DMS53 (cell line): ENCODE results near the gene PINK1.
A peak's percentile ranks its signal among the peaks of the same experiment; 100 is the strongest.

Source experiments
- DNase-seq: peaks from one replicate; lab custom pipeline; 2025; lab: John Stamatoyannopoulos, UW

Gene PINK1

GRCh38 chr1:20681999-20682398 is 48.7 kb downstream of the PINK1 start:
- DNase-seq, result peak; percentile 36

GRCh38 chr1:20682571-20683236 is 49.4 kb downstream of the PINK1 start:
- DNase-seq, result peak; percentile 90

GRCh38 chr1:20683614-20684013 is 50.4 kb downstream of the PINK1 start:
- no peak for DNase-seq

GRCh38 chr1:20684050-20684620 is 50.9 kb downstream of the PINK1 start:
- no peak for DNase-seq

- DNase-seq, result no peak
These were observed 51.4 kb downstream of the PINK1 start for GRCh38 chr1:20684651-20685050.

GRCh38 chr1:20685099-20685662 is 51.9 kb downstream of the PINK1 start:
- DNase-seq, result no peak

GRCh38 chr1:20685741-20686140 is 52.5 kb downstream of the PINK1 start:
- no peak for DNase-seq

- DNase-seq, result peak; percentile 37
These were observed 53.8 kb downstream of the PINK1 start for GRCh38 chr1:20686883-20687725.

GRCh38 chr1:20689645-20690056 is 56.4 kb downstream of the PINK1 start:
- DNase-seq, result peak; percentile 46

- no peak for DNase-seq
These were observed 58.6 kb downstream of the PINK1 start for GRCh38 chr1:20691872-20692271.

GRCh38 chr1:20693623-20694022 is 60.4 kb downstream of the PINK1 start:
- no peak for DNase-seq

- DNase-seq, result no peak
These were observed 62.3 kb downstream of the PINK1 start for GRCh38 chr1:20695515-20695914.

- peak; percentile 95 for DNase-seq
These were observed 63.4 kb downstream of the PINK1 start for GRCh38 chr1:20696397-20697333.

- DNase-seq, result no peak
These were observed 64.3 kb downstream of the PINK1 start for GRCh38 chr1:20697563-20697962.

GRCh38 chr1:20698195-20698910 is 65.1 kb downstream of the PINK1 start:
- no peak for DNase-seq

GRCh38 chr1:20699558-20699957 is 66.3 kb downstream of the PINK1 start:
- DNase-seq, result no peak

GRCh38 chr1:20700636-20701215 is 67.5 kb downstream of the PINK1 start:
- no peak for DNase-seq
